HepG2 (cell line): ENCODE results near the gene SMTNL2. TPM values are rescaled to one million over a fixed set of nuclear protein-coding genes. Genes with fewer than 3 reads are reported as not detected.

Source experiments
- AHR ChIP-seq: IDR thresholded peaks from 2 replicates; pipeline ENCODE4 v1.6.1; 2018; ENCODE audit warnings: missing genetic modification reagents, missing compliant biosample characterization
- ARNT2 ChIP-seq: sonication (generic); formaldehyde crosslinking; IDR thresholded peaks from 2 replicates; pipeline ENCODE4 v1.8.0; 2022; ENCODE audit warnings: mild to moderate bottlenecking, low read depth, missing genetic modification reagents, moderate library complexity
- HOXA3 ChIP-seq: sonication (generic); formaldehyde crosslinking; IDR thresholded peaks from 2 replicates; pipeline ENCODE4 v1.5.0; 2020; ENCODE audit warnings: missing genetic modification reagents
- JUND ChIP-seq: sonication (generic); formaldehyde crosslinking; IDR thresholded peaks from 2 replicates; pipeline ENCODE4 v1.8.0; 2022; ENCODE audit warnings: mild to moderate bottlenecking, missing genetic modification reagents
- MAZ ChIP-seq, 2 experiments: sonication (generic) in 1 of 2; formaldehyde crosslinking in 1 of 2; IDR thresholded peaks; 2 replicates each; pipeline versions ENCODE4 v1.5.0 to v1.6.1; 2012 to 2020; ENCODE audit warnings: low read depth in 2 of 2, mild to moderate bottlenecking in 2 of 2, borderline replicate concordance in 1 of 2, improper control_type of control experiment in 1 of 2, low read length in 1 of 2, missing genetic modification reagents in 1 of 2, moderate library complexity in 1 of 2
- MEIS2 ChIP-seq: sonication (generic); formaldehyde crosslinking; IDR thresholded peaks from 2 replicates; pipeline ENCODE4 v1.9.0; 2021; ENCODE audit warnings: mild to moderate bottlenecking, missing genetic modification reagents
- POLR2G ChIP-seq: fragments of 200-400 bp; formaldehyde crosslinking; IDR thresholded peaks from 2 replicates; pipeline ENCODE4 v1.6.1; 2018; ENCODE audit warnings: mild to moderate bottlenecking, low read depth, low read length, moderate library complexity
- TBX2 ChIP-seq: sonication (generic); formaldehyde crosslinking; IDR thresholded peaks from 2 replicates; pipeline ENCODE4 v1.5.0; 2020; ENCODE audit warnings: missing genetic modification reagents, mild to moderate bottlenecking, borderline replicate concordance
- TFDP1 ChIP-seq: IDR thresholded peaks from 2 replicates; pipeline ENCODE4 v1.6.1; 2016; ENCODE audit warnings: missing compliant biosample characterization, missing genetic modification reagents, borderline replicate concordance
- XRCC5 ChIP-seq: fragments of 200-400 bp; formaldehyde crosslinking; optimal IDR thresholded peaks from 2 replicates; pipeline ENCODE3; 2017; ENCODE audit warnings: mild to moderate bottlenecking, low read length
- ZBTB7A ChIP-seq: sonication (generic); formaldehyde crosslinking; IDR thresholded peaks from 2 replicates; pipeline ENCODE4 v1.8.0; 2022; ENCODE audit warnings: mild to moderate bottlenecking, missing genetic modification reagents
- ZFP91 ChIP-seq: sonication (generic); formaldehyde crosslinking; IDR thresholded peaks from 2 replicates; pipeline ENCODE4 v1.9.0; 2022; ENCODE audit warnings: missing genetic modification reagents, mild to moderate bottlenecking, borderline replicate concordance
- ZFX ChIP-seq: sonication (generic); formaldehyde crosslinking; IDR thresholded peaks from 2 replicates; pipeline ENCODE4 v1.4.0; 2020; ENCODE audit warnings: mild to moderate bottlenecking, low read depth, missing genetic modification reagents, moderate library complexity
- ZFY ChIP-seq: sonication (generic); formaldehyde crosslinking; IDR thresholded peaks from 2 replicates; pipeline ENCODE4 v1.4.0; 2020; ENCODE audit warnings: missing genetic modification reagents
- ZNF451 ChIP-seq: sonication (generic); formaldehyde crosslinking; IDR thresholded peaks from 2 replicates; pipeline ENCODE4 v1.5.0; 2020; ENCODE audit warnings: mild to moderate bottlenecking, missing genetic modification reagents
- ZNF558 ChIP-seq: sonication (generic); formaldehyde crosslinking; IDR thresholded peaks from 2 replicates; pipeline ENCODE4 v1.9.0; 2022; ENCODE audit warnings: mild to moderate bottlenecking, missing genetic modification reagents, borderline replicate concordance
- ZNF761 ChIP-seq: sonication (generic); formaldehyde crosslinking; conservative IDR thresholded peaks from 2 replicates; pipeline ENCODE4 v1.4.0; 2020; ENCODE audit warnings: mild to moderate bottlenecking, missing genetic modification reagents
- ZNF777 ChIP-seq: sonication (generic); formaldehyde crosslinking; IDR thresholded peaks from 2 replicates; pipeline ENCODE4 v1.4.0; 2020; ENCODE audit warnings: missing genetic modification reagents
- ZSCAN25 ChIP-seq: sonication (generic); formaldehyde crosslinking; IDR thresholded peaks from 2 replicates; pipeline ENCODE4 v1.8.0; 2022; ENCODE audit warnings: mild to moderate bottlenecking, missing genetic modification reagents
- ZSCAN31 ChIP-seq: sonication (generic); formaldehyde crosslinking; IDR thresholded peaks from 2 replicates; pipeline ENCODE4 v1.5.0; 2020; ENCODE audit warnings: low read depth, mild to moderate bottlenecking, missing genetic modification reagents
- polyA plus RNA-seq, 8 experiments: library from polyadenylated mRNA; depleted of rRNA in 3 of 8; stranded (reverse) in 7 of 8; unstranded in 1 of 8; fragments of >200 nt; fragmentation: Illumina TruSeq in 4 of 8; extraction: Trizol in 4 of 8; gene quantifications; 2 replicates each; pipeline versions ENCODE4 v1.2.1 to v1.2.3, GENCODE V29; 2011 to 2016; ENCODE audit warnings: low read depth in 4 of 8, missing spikeins in 1 of 8, mixed read lengths in 1 of 8; ENCODE audit not compliant: insufficient read depth in 1 of 8
- total RNA-seq, 5 experiments: library from RNA; depleted of rRNA; stranded (reverse); fragments of >200 nt; fragmentation: Illumina TruSeq; extraction: Trizol; gene quantifications; 2 replicates each; pipeline ENCODE4 v1.2.3, GENCODE V29; 2016; ENCODE audit warnings: low read depth in 1 of 5
- TF ChIP-seq, protein P1 (sequence below): sonication (generic); formaldehyde crosslinking; IDR thresholded peaks from 2 replicates; pipeline ENCODE4 v1.8.1; 2023; ENCODE audit warnings: mild to moderate bottlenecking, moderate library complexity, missing genetic modification reagents

Gene SMTNL2
- total and polyA plus RNA-seq, 2 of the 13 experiments (the other 11 are each of a cell fraction or from before 2014, with no cell fraction given) = 0.41 to 5.1 TPM

DNA sequence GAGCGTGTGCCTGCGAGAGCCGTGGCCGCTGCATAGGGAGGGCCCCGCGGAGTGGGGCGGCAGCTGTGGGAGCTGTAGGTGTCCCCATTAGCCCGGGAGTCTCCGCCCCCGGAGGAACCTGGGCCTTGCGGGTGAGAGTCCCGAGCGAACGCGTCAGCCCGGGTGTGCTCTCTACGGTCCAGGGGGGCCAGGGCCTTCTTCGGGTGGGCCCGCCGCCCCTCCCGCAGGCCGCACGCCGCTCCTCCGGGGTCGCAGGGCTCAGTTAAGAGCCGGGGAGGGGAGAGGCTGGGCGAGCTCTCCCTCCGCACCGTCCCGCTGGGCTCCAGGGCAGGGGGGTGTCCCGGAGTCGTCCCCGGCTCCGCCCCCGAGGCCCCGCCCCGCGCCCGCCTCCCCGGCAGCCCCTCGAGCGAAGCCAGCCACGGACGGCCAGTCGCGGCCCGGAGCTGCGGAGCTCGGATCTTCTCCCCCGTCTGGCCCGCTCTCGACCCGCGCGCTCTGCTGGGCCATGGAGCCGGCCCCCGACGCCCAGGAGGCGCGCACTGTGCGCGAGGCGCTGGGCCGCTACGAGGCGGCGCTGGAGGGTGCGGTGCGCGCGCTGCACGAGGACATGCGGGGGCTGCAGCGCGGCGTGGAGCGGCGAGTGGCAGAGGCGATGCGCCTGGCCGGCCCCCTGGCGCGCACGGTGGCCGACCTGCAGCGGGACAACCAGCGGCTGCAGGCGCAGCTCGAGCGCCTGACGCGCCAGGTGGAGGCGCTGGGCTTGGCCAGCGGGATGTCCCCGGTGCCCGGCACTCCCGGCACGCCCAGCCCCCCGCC is at the start of gene SMTNL2 (continued):
- TF ChIP-seq ZFX (peak; percentile 39), POLR2G (peak; percentile 62; the same call in 1 of the 2 replicates), MAZ (IDR thresholded peaks at IDR 0.05; ENCODE audit: borderline replicate concordance, low read depth, low read length) (no peak), MAZ (CRISPR knock-in tag; IDR thresholded peaks at IDR 0.05; ENCODE audit: low read depth) (peak; percentile 37; the same call in 1 of the 2 replicates), ZNF777 (CRISPR knock-in tag) (peak; percentile 76), ZSCAN25 (peak; percentile 73; the same call in 1 of the 2 replicates), ZNF761 (0 out of 2 replicates have a peak, but pooled peaks have one; percentile 5), ZBTB7A (CRISPR knock-in tag) (no peak), HOXA3 (CRISPR knock-in tag) (peak; percentile 24; the same call in 1 of the 2 replicates), ZNF451 (peak; percentile 54; the same call in 1 of the 2 replicates), MEIS2 (0 out of 2 replicates have a peak, but pooled peaks have one; percentile 20), AHR (CRISPR knock-in tag) (no peak), XRCC5 (peak; percentile 9), ZSCAN31 (CRISPR knock-in tag) (peak; percentile 37; the same call in 1 of the 2 replicates), TFDP1 (peak; percentile 29; the same call in 1 of the 2 replicates), ZNF558 (peak; percentile 36; the same call in 1 of the 2 replicates), TBX2 (peak; percentile 19; the same call in 1 of the 2 replicates), JUND (no peak), ARNT2 (CRISPR knock-in tag) (0 out of 2 replicates have a peak, but pooled peaks have one; percentile 46), ZFP91 (CRISPR knock-in tag) (peak; percentile 55; the same call in 1 of the 2 replicates), ZFY (CRISPR knock-in tag) (peak; percentile 59; the same call in 1 of the 2 replicates)
- TF ChIP-seq, protein P1, sequence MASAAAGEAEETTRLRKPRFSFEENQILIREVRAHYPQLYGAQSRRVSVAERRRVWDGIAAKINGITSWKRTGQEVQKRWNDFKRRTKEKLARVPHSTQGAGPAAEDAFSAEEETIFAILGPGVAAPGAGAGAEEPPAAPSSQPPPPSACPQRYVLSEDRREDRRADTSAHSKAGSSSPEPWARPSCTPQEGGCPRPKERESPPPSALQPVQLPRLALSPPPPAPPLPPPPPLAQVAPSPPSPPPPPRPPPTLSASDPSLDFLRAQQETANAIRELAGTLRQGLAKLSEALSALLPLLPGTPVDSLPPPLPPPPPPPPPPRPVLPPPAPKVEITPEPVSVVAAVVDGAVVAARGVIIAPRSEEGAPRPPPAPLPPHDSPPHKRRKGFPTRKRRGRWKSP (CRISPR knock-in tag) = 0 out of 2 replicates have a peak, but pooled peaks have one; percentile 6
